Effector memory CD4-positive, alpha-beta T cell (primary cell): ENCODE measurements around the gene BACH1.
"Not testable (repeated sequence)": the region's sequence is repeated elsewhere in the genome, so short reads cannot be mapped to it uniquely, and the experiment has no call there.

Experiments
- DNase-seq, 3 donors: peaks; one replicate each; pipeline ENCODE4 v3.0.0-alpha.2; 2020
- H3K27ac ChIP-seq: 2 replicates; pipeline ENCODE4 v1.7.0; 2013; ENCODE audit warnings: mild to moderate bottlenecking, low read length, moderate library complexity; ENCODE audit not compliant: insufficient read depth, poor library complexity, severe bottlenecking
- H3K27me3 ChIP-seq: replicated peaks from 2 replicates; pipeline ENCODE4 v1.7.0; 2013; ENCODE audit warnings: mild to moderate bottlenecking, low read length; ENCODE audit not compliant: insufficient read depth, control insufficient read depth, poor library complexity, severe bottlenecking
- H3K36me3 ChIP-seq: 2 replicates; pipeline ENCODE4 v1.7.0; 2013; ENCODE audit warnings: mild to moderate bottlenecking, low read length, moderate library complexity; ENCODE audit not compliant: control insufficient read depth, insufficient read depth
- H3K4me1 ChIP-seq: 2 replicates; pipeline ENCODE4 v1.7.0; 2013; ENCODE audit warnings: low read length, mild to moderate bottlenecking; ENCODE audit not compliant: control insufficient read depth, insufficient read depth, poor library complexity, severe bottlenecking
- H3K4me3 ChIP-seq: 2 replicates; pipeline ENCODE4 v1.7.0; 2013; ENCODE audit warnings: low read length, low read depth, mild to moderate bottlenecking; ENCODE audit not compliant: insufficient read depth, poor library complexity, severe bottlenecking
- H3K9me3 ChIP-seq: 2 replicates; pipeline ENCODE4 v1.7.0; 2013; ENCODE audit warnings: mild to moderate bottlenecking, low read length, moderate library complexity; ENCODE audit not compliant: control insufficient read depth

Gene BACH1

GRCh38 chr21:29261555-29262540 is 36.9 kb upstream of the BACH1 start:
- H3K27ac ChIP-seq = no peak overlapping the region
- H3K36me3 ChIP-seq = no peaks in the 10 kb centered on the region
- no peaks in the 10 kb centered on the region for H3K27me3 ChIP-seq
- H3K4me3 ChIP-seq = no peak overlapping the region
- DNase-seq = no peak
- no peaks in the 10 kb centered on the region for H3K4me1 ChIP-seq
- H3K9me3 ChIP-seq = no peaks in the 10 kb centered on the region

- DNase-seq = no peak
- Histone ChIP-seq H3K36me3 (no peaks in the 10 kb centered on the region), H3K27ac (no peak overlapping the region), H3K27me3 (no peaks in the 10 kb centered on the region), H3K9me3 (no peaks in the 10 kb centered on the region), H3K4me3 (no peak overlapping the region), H3K4me1 (no peaks in the 10 kb centered on the region)
Measured at GRCh38 chr21:29264721-29265120, 34.0 kb upstream of the BACH1 start.

- Histone ChIP-seq H3K36me3 (no peaks in the 10 kb centered on the region), H3K4me3 (no peak overlapping the region), H3K9me3 (no peaks in the 10 kb centered on the region), H3K27ac (no peak overlapping the region), H3K27me3 (no peaks in the 10 kb centered on the region), H3K4me1 (no peaks in the 10 kb centered on the region)
- no peak for DNase-seq
Measured at GRCh38 chr21:29265690-29266479, 32.8 kb upstream of the BACH1 start.

GRCh38 chr21:29267666-29268065 is 31.1 kb upstream of the BACH1 start:
- H3K27me3 ChIP-seq = no peaks in the 10 kb centered on the region
- H3K9me3 ChIP-seq = no peaks in the 10 kb centered on the region
- DNase-seq = no peak
- no peaks in the 10 kb centered on the region for H3K4me1 ChIP-seq
- no peaks in the 10 kb centered on the region for H3K36me3 ChIP-seq
- no peak overlapping the region for H3K27ac ChIP-seq
- no peak overlapping the region for H3K4me3 ChIP-seq

GRCh38 chr21:29271927-29272333 is 26.8 kb upstream of the BACH1 start:
- no peak for DNase-seq
- H3K4me1 ChIP-seq = no peaks in the 10 kb centered on the region
- no peak overlapping the region for H3K4me3 ChIP-seq
- no peaks in the 10 kb centered on the region for H3K27me3 ChIP-seq
- no peaks in the 10 kb centered on the region for H3K9me3 ChIP-seq
- H3K36me3 ChIP-seq = no peaks in the 10 kb centered on the region
- H3K27ac ChIP-seq = no peak overlapping the region

- no peak for DNase-seq
- Histone ChIP-seq H3K36me3 (no peaks in the 10 kb centered on the region), H3K27me3 (no peaks in the 10 kb centered on the region), H3K4me1 (no peaks in the 10 kb centered on the region), H3K9me3 (no peaks in the 10 kb centered on the region), H3K4me3 (no peak overlapping the region), H3K27ac (no peak overlapping the region)
Measured at GRCh38 chr21:29277442-29277841, 21.3 kb upstream of the BACH1 start.

- no peak for DNase-seq
- H3K4me3 ChIP-seq = no peak overlapping the region
- no peaks in the 10 kb centered on the region for H3K27me3 ChIP-seq
- H3K9me3 ChIP-seq = no peaks in the 10 kb centered on the region
- H3K36me3 ChIP-seq = no peaks in the 10 kb centered on the region
- H3K4me1 ChIP-seq = no peaks in the 10 kb centered on the region
- H3K27ac ChIP-seq = no peak overlapping the region
Measured at GRCh38 chr21:29279558-29279957, 19.2 kb upstream of the BACH1 start.

GRCh38 chr21:29281801-29282200 is 16.9 kb upstream of the BACH1 start:
- not testable (repeated sequence) for H3K4me1 ChIP-seq, H3K9me3 ChIP-seq, DNase-seq, H3K27me3 ChIP-seq, H3K4me3 ChIP-seq, H3K36me3 ChIP-seq, H3K27ac ChIP-seq

GRCh38 chr21:29287383-29287782 is 11.3 kb upstream of the BACH1 start:
- H3K27me3 ChIP-seq = no peaks in the 10 kb centered on the region
- H3K4me1 ChIP-seq = no peaks in the 10 kb centered on the region
- H3K4me3 ChIP-seq = no peak overlapping the region
- H3K9me3 ChIP-seq = no peaks in the 10 kb centered on the region
- H3K36me3 ChIP-seq = no peaks in the 10 kb centered on the region
- no peak for DNase-seq
- no peak overlapping the region for H3K27ac ChIP-seq

GRCh38 chr21:29288239-29288638 is 10.5 kb upstream of the BACH1 start:
- no peaks in the 10 kb centered on the region for H3K27me3 ChIP-seq
- no peaks in the 10 kb centered on the region for H3K9me3 ChIP-seq
- H3K4me3 ChIP-seq = no peak overlapping the region
- no peaks in the 10 kb centered on the region for H3K4me1 ChIP-seq
- no peaks in the 10 kb centered on the region for H3K36me3 ChIP-seq
- no peak overlapping the region for H3K27ac ChIP-seq
- no peak for DNase-seq
